ENCODE measurements around the gene MTA1. TPM values are rescaled to one million over a fixed set of nuclear protein-coding genes. Genes with fewer than 3 reads are reported as not detected.

Gene MTA1
- total and polyA plus RNA-seq, 2 donors from 2014 or later, result 30.4 to 112 TPM

GRCh38 chr14:105492971-105493871 is 73.6 kb downstream of the MTA1 start:
- Histone ChIP-seq H3K4me1 (ENCODE audit: control insufficient read depth in 2 of 3, insufficient read depth in 2 of 3, low read depth in 1 of 3, low read length in 3 of 3) (peaks cover 0 to 2% (median 0%) of the 10 kb centered on the region in 3 donors), H3K9me3 (ENCODE audit: control insufficient read depth in 2 of 3, insufficient read depth in 1 of 3, low read length in 3 of 3) (no peaks in the 10 kb centered on the region), H3K9ac (ENCODE audit: low read length in 3 of 3) (no peak overlapping the region), H3K36me3 (ENCODE audit: control insufficient read depth in 2 of 3, insufficient read depth in 3 of 3, low read length in 3 of 3) (no peaks in the 10 kb centered on the region), H3K4me3 (ENCODE audit: low read length in 3 of 3) (no peak overlapping the region), H3K27ac (ENCODE audit: low read depth in 2 of 2, low read length in 2 of 2) (no peak overlapping the region), H3K27me3 (ENCODE audit: control insufficient read depth, insufficient read depth, low read length) (no peaks in the 10 kb centered on the region)
- intact Hi-C loops (cut with DNase I), result no loop called here
- DNase-seq (peak in 3 of 5 donors; percentile 9 to 79 (median 67)), FAIRE-seq (no peak)
- no peak for TF ChIP-seq CTCF (IDR thresholded peaks at IDR 0.05; ENCODE audit: borderline replicate concordance, extremely low read depth, insufficient read depth)

DNA sequence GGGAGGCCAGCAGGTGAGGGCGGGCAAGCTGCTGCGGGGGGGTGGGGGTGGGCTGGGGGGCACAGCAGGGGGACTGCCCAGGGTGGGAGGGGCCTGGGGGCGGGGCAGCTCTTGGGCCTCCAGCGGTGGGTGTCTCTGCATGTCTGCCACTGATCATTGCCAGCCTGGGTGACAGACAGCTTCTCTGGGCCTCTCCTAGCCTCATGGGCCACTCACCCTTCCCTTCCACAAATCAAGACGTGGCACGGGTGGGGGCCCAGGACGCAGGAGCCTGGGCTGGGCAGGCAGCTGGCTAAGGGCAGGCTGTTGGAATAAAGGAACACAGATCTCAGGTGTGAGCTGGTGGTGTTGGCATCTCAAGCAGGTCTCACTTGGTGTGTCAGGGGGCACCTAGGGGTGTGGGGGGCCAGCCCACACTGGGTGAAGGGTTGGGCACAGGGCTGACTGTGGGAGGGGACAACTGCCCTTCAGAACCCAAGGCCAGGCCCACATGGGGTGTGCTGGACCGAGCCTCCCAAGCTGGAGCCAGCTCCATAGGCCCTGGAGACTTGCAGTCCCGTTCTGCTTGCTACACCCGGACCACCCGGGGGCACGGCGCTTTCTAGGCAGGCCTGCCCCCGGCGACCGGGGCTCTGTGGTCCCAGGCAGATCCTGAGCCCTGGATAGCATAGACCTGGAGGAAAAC is 74.4 kb downstream of the MTA1 start:
- peak in 2 of 5 donors; percentile 48 to 70 for DNase-seq
- intact Hi-C loops (cut with DNase I), result no loop called here
- H3K9me3 ChIP-seq (ENCODE audit: control insufficient read depth in 2 of 3, insufficient read depth in 1 of 3, low read length in 3 of 3), result no peaks in the 10 kb centered on the region
- no peak for TF ChIP-seq CTCF (IDR thresholded peaks at IDR 0.05; ENCODE audit: borderline replicate concordance, extremely low read depth, insufficient read depth)
- H3K4me3 ChIP-seq (ENCODE audit: low read length in 3 of 3), result no peak overlapping the region
- H3K27me3 ChIP-seq (ENCODE audit: control insufficient read depth, insufficient read depth, low read length), result no peaks in the 10 kb centered on the region
- no peaks in the 10 kb centered on the region for H3K36me3 ChIP-seq (ENCODE audit: control insufficient read depth in 2 of 3, insufficient read depth in 3 of 3, low read length in 3 of 3)
- no peak overlapping the region for H3K9ac ChIP-seq (ENCODE audit: low read length in 3 of 3)
- peaks cover 0 to 2% (median 0%) of the 10 kb centered on the region in 3 donors for H3K4me1 ChIP-seq (ENCODE audit: control insufficient read depth in 2 of 3, insufficient read depth in 2 of 3, low read depth in 1 of 3, low read length in 3 of 3)
- no peak for FAIRE-seq
- no peak overlapping the region for H3K27ac ChIP-seq (ENCODE audit: low read depth in 2 of 2, low read length in 2 of 2)

DNA sequence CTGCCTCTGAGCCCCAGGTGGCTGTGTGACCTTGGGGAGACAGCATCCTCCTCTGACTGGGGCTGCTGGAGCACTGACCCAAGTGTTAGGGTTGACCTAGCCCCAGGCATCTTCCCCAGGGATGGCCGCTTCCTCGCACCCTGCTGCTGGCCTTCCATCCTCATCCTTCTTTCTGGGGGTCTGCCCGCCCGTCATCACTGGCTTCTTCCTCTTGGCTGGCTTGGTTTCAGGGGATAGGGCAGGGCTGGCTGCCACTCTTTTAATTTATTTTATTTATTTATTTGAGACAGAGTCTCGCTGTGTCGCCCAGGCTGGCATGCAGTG is 74.9 kb downstream of the MTA1 start:
- Histone ChIP-seq H3K27me3 (ENCODE audit: control insufficient read depth, insufficient read depth, low read length) (no peaks in the 10 kb centered on the region), H3K36me3 (ENCODE audit: control insufficient read depth in 2 of 3, insufficient read depth in 3 of 3, low read length in 3 of 3) (no peaks in the 10 kb centered on the region), H3K9me3 (ENCODE audit: control insufficient read depth in 2 of 3, insufficient read depth in 1 of 3, low read length in 3 of 3) (no peaks in the 10 kb centered on the region), H3K4me3 (ENCODE audit: low read length in 3 of 3) (no peak overlapping the region), H3K4me1 (ENCODE audit: control insufficient read depth in 2 of 3, insufficient read depth in 2 of 3, low read depth in 1 of 3, low read length in 3 of 3) (peaks cover 0 to 2% (median 0%) of the 10 kb centered on the region in 3 donors), H3K9ac (ENCODE audit: low read length in 3 of 3) (no peak overlapping the region), H3K27ac (ENCODE audit: low read depth in 2 of 2, low read length in 2 of 2) (no peak overlapping the region)
- no peak for TF ChIP-seq CTCF (IDR thresholded peaks at IDR 0.05; ENCODE audit: borderline replicate concordance, extremely low read depth, insufficient read depth)
- FAIRE-seq (no peak), DNase-seq (no peak)
- intact Hi-C loops (cut with DNase I), result no loop called here
